HUES6 (cell line): ENCODE results near the gene EMID1.

ENCODE experiments used
- H3K27ac ChIP-seq: 2 replicates; pipeline ENCODE4 v1.7.0; 2013; ENCODE audit warnings: low read depth, mild to moderate bottlenecking, low read length, inconsistent platforms
- H3K27me3 ChIP-seq: 2 replicates; pipeline ENCODE4 v1.6.1; 2013; ENCODE audit warnings: low read length; ENCODE audit not compliant: control insufficient read depth, insufficient read depth
- H3K36me3 ChIP-seq: 2 replicates; pipeline ENCODE4 v1.6.1; 2013; ENCODE audit warnings: low read length; ENCODE audit not compliant: control insufficient read depth, insufficient read depth
- H3K4me1 ChIP-seq: 2 replicates; pipeline ENCODE4 v1.6.1; 2013; ENCODE audit warnings: low read length; ENCODE audit not compliant: control insufficient read depth, insufficient read depth
- H3K4me3 ChIP-seq: 2 replicates; pipeline ENCODE4 v1.5.1; 2013; ENCODE audit warnings: low read depth, low read length
- H3K9ac ChIP-seq: one replicate; pipeline ENCODE4 v1.6.1; 2013; ENCODE audit warnings: mild to moderate bottlenecking, low read length
- H3K9me3 ChIP-seq: 2 replicates; pipeline ENCODE4 v1.6.1; 2013; ENCODE audit warnings: low read depth, low read length; ENCODE audit not compliant: control insufficient read depth, insufficient read depth

EMID1 gene

DNA sequence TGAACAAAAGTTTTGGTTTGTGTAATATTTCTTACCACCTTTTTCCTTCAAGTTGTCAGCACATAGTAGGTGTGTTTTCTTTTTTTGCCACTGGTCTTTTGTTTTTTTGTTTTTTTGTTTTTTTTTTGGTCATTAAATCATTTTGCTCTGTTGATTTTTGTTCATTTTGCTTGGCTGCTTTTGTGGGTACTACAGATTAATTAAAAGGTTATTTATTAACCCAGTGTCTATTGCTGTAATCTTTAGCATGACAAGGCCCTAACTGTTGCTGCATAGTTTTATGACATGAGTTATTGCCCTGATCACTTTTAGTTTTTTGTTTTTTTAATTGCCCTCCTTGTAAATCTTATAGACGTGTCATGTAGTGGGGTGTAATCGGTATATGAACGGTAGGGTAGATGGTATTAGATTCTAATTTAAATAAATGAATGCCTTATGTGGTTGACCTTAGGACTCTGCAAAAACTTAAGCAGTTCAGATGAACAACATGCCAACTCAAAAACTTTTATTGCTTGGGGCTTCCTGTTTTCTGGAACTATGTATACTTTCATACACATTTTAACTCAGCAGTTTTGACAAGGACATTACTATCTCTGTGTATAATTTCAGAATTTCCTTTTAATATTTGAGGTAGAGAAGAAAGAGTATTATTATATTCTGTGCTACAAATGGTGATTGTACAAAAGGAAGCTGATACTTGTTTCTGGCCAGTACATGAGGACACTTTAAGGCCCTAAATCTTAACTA lies 70.3 kb downstream of the EMID1 start:
- peaks cover 97% of the 10 kb centered on the region for H3K36me3 ChIP-seq
- no peak overlapping the region for H3K27ac ChIP-seq
- H3K27me3 ChIP-seq = no peaks in the 10 kb centered on the region
- peaks cover under 1% of the 10 kb centered on the region for H3K4me1 ChIP-seq
- no peak overlapping the region for H3K9ac ChIP-seq
- H3K9me3 ChIP-seq = no peaks in the 10 kb centered on the region
- no peak overlapping the region for H3K4me3 ChIP-seq

DNA sequence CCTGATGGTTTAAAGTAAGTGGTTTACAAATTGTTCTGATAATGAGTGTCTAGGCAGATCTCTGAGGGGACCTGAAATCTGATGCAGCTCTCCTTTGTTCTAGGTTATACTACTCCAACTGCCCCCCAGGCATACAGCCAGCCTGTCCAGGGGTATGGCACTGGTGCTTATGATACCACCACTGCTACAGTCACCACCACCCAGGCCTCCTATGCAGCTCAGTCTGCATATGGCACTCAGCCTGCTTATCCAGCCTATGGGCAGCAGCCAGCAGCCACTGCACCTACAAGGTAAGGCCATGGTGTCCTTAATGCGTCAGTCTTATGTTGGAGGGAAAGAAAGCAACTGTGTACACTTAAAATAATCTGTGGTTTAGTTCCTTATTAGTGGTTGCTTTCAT lies 72.2 kb downstream of the EMID1 start:
- no peaks in the 10 kb centered on the region for H3K9me3 ChIP-seq
- H3K27ac ChIP-seq = no peak overlapping the region
- no peaks in the 10 kb centered on the region for H3K4me1 ChIP-seq
- peaks cover 95% of the 10 kb centered on the region for H3K36me3 ChIP-seq
- H3K27me3 ChIP-seq = no peaks in the 10 kb centered on the region
- no peak overlapping the region for H3K4me3 ChIP-seq
- no peak overlapping the region for H3K9ac ChIP-seq

DNA sequence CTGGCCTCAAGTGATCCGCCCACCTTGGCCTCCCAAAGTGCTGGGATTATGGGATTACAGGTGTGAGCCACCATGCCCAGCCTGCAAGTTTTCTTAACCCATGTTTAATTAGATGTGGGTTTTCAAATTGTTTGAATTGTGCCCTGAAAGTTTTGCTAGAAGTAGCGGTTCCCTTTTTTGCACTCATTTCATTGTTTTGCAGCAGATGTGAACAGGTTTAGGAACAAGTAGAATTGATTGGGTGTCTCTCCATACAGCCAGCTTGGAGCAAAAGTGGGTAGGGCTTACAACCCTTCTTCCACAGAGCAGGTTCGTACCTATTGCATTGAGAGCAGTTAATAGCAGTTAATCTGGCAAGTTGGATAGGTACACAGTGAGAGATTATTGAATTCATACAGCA lies 78.5 kb downstream of the EMID1 start:
- Histone ChIP-seq H3K27me3 (no peaks in the 10 kb centered on the region), H3K9me3 (no peaks in the 10 kb centered on the region), H3K27ac (no peak overlapping the region), H3K4me1 (no peaks in the 10 kb centered on the region), H3K9ac (no peak overlapping the region), H3K4me3 (no peak overlapping the region), H3K36me3 (peaks cover 94% of the 10 kb centered on the region)

DNA sequence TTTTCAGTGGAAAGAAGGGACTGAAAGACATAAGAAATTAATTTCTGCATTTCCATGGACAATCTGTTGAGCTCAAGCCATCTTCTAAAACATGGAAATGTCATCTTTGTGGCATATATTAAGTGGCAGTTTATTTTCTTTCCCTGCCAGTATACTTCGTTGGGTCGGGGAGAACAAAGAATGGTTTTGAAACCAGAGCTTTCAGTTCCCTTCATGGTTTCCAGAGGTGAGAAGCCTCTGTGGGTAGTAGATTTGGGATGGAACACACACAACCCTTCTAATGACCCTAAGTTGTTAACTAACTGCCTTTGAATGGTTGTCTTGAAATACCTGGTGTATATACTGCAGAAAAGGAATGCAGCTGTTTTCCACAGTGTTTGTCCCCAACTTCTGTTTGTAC lies 83.1 kb downstream of the EMID1 start:
- no peak overlapping the region for H3K4me3 ChIP-seq
- H3K27me3 ChIP-seq = no peaks in the 10 kb centered on the region
- H3K9ac ChIP-seq = no peak overlapping the region
- peaks cover 99% of the 10 kb centered on the region for H3K36me3 ChIP-seq
- no peak overlapping the region for H3K27ac ChIP-seq
- no peaks in the 10 kb centered on the region for H3K9me3 ChIP-seq
- no peaks in the 10 kb centered on the region for H3K4me1 ChIP-seq

DNA sequence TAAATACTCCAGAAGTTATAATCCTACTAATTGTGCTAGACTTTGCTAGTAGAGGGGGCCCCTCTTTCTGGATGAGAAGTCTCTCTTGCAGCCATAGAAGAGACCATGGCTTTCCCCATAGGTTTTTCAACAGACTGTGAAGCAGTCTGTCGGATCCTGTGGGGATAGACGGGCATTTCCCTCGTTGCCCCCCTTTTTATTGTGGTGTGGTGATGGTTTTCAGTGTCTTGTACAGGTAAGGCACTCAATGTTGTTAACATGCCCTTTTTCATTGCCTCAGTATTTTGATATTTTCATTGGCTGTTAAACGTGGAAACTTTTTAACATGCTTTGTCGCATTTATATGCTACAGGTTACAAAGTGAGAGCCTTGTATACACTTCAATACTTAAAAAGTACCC lies 84.4 kb downstream of the EMID1 start:
- H3K9me3 ChIP-seq = no peaks in the 10 kb centered on the region
- H3K9ac ChIP-seq = no peak overlapping the region
- no peak overlapping the region for H3K27ac ChIP-seq
- H3K36me3 ChIP-seq = peaks cover 99% of the 10 kb centered on the region
- no peaks in the 10 kb centered on the region for H3K4me1 ChIP-seq
- H3K4me3 ChIP-seq = no peak overlapping the region
- H3K27me3 ChIP-seq = no peaks in the 10 kb centered on the region

DNA sequence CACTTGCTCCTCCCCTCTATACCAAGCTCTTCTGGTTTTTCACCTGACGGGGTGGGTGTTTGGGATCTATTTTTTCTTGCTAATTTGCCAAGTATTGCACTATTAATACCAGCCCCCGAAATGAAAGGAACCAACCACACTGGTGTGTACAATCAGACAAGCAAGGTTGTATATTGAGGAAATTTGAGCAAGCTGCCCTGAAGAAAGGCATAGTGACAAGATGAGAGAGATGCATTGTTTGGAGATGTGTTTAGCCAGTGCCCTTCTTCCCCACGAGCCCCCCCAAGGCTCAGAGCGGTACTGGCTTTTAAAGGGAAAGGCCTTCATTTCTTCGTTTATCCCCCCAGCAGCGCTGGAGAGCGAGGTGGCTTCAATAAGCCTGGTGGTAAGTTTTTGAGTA lies 85.5 kb downstream of the EMID1 start:
- Histone ChIP-seq H3K9me3 (no peaks in the 10 kb centered on the region), H3K27me3 (no peaks in the 10 kb centered on the region), H3K4me1 (no peaks in the 10 kb centered on the region), H3K27ac (no peak overlapping the region), H3K36me3 (peaks cover 100% of the 10 kb centered on the region), H3K4me3 (no peak overlapping the region), H3K9ac (no peak overlapping the region)

DNA sequence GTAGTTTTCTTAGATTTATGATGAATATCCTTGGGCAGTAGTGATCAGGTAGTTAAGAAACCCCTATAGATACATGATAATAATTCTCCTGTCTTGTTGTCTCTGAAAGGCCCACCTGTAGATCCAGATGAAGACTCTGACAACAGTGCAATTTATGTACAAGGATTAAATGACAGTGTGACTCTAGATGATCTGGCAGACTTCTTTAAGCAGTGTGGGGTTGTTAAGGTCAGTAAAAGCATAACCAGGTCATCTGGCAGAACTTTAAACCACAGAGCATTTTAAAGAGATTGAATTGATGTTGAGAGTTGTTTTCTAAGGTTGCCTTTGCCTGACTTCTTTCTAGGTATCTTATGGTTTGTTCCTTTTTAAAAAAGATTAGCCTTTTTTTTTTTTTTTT lies 86.7 kb downstream of the EMID1 start:
- Histone ChIP-seq H3K36me3 (peaks cover 100% of the 10 kb centered on the region), H3K27ac (no peak overlapping the region), H3K9ac (no peak overlapping the region), H3K9me3 (no peaks in the 10 kb centered on the region), H3K27me3 (no peaks in the 10 kb centered on the region), H3K4me1 (no peaks in the 10 kb centered on the region), H3K4me3 (no peak overlapping the region)

DNA sequence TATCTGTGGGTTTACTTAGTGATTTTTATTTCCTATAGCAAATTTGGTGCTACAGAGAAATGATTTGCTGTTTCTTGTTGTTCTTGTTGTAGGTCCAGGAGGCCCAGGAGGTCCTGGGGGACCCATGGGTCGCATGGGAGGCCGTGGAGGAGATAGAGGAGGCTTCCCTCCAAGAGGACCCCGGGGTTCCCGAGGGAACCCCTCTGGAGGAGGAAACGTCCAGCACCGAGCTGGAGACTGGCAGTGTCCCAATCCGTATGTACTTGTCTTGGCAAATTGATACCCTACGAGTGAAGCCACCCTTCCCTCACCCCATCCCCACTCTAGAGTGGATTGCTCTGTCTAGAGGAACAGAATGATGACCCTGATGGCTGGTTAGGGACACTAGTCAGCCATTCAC lies 92.9 kb downstream of the EMID1 start:
- H3K9me3 ChIP-seq = no peaks in the 10 kb centered on the region
- no peak overlapping the region for H3K4me3 ChIP-seq
- H3K27me3 ChIP-seq = no peaks in the 10 kb centered on the region
- H3K9ac ChIP-seq = no peak overlapping the region
- no peaks in the 10 kb centered on the region for H3K4me1 ChIP-seq
- H3K36me3 ChIP-seq = peaks cover 75% of the 10 kb centered on the region
- H3K27ac ChIP-seq = no peak overlapping the region

DNA sequence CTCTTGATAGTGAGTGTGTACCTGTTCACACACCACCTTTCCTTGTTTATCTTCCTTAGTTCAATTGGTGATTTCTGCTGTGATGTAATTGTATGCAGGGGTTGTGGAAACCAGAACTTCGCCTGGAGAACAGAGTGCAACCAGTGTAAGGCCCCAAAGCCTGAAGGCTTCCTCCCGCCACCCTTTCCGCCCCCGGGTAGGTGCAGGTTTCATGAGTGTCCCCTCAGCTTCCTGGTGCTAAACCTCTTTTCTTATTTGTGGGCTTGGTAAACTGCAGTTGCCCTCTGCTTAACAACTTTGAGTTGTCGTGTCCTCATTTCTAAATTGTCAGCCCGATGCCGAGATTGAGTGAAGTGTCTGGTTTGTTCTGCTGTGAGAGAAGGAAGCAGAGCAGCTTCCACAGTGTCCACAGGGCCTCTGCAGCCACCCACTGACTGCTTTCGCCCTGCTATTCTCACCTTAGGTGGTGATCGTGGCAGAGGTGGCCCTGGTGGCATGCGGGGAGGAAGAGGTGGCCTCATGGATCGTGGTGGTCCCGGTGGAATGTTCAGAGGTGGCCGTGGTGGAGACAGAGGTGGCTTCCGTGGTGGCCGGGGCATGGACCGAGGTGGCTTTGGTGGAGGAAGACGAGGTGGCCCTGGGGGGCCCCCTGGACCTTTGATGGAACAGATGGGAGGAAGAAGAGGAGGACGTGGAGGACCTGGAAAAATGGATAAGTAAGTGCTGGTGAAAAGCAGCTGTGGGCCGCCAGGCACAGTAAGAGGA lies 93.6 kb downstream of the EMID1 start:
- Histone ChIP-seq H3K27ac (no peak overlapping the region), H3K4me1 (no peaks in the 10 kb centered on the region), H3K36me3 (peaks cover 68% of the 10 kb centered on the region), H3K9ac (no peak overlapping the region), H3K27me3 (no peaks in the 10 kb centered on the region), H3K9me3 (no peaks in the 10 kb centered on the region), H3K4me3 (no peak overlapping the region)

DNA sequence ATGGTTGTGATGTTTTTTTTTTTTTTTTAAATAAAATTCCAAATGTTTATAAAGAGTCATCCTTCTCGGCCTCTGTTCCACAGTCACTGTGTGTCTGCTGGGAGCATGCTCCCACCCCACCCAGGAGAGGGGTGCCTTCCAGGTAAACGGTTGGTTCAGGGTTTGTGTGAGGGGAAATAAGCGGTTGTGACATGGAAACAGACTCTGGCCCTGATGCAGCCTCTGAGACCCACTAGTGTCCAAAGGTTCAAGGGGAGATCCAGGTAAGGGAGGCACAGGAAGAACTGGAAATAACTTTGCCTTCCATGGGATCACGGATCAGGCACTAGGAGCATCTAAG lies 94.7 kb downstream of the EMID1 start:
- no peak overlapping the region for H3K27ac ChIP-seq
- peaks cover 57% of the 10 kb centered on the region for H3K36me3 ChIP-seq
- H3K9me3 ChIP-seq = no peaks in the 10 kb centered on the region
- no peak overlapping the region for H3K4me3 ChIP-seq
- H3K27me3 ChIP-seq = no peaks in the 10 kb centered on the region
- H3K9ac ChIP-seq = no peak overlapping the region
- H3K4me1 ChIP-seq = no peaks in the 10 kb centered on the region

DNA sequence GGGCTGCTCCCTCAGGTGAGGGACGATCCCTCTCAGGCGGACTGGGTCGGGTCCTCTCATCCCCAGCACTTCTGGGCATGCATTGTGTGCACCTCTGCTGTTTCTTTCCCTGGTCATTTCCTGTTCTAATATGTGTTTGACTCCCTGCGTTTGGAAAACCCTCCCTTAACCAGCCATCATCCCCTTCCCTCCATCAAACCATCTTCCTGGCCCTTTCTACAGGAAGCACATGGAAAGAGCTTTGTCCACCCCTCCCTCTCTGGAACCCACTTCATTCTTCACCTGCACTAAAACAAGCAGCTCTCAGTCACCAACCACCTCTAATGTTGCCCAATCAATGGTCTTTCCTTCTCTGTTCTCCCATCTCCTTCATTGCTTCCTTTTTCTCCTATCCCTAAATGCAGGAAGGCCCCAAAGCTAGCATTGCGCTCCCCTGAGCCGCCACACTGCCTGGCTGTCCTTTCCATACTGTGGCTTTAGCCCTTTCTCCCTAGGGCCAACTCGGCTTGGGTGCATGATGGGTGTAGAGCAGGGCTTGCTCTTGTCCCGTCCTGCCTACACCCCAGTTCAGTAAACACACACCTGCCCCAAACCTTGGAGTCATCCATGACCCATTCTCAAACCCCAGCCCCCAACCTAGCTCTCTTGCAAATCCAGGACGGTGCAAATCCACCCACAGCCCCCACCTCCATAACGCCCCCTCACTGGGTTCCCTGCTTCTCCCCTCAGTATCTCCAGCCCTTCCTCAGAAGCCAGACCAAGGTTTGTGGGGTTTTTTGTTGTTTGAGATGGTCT lies 95.3 kb downstream of the EMID1 start:
- no peaks in the 10 kb centered on the region for H3K27me3 ChIP-seq
- H3K9me3 ChIP-seq = no peaks in the 10 kb centered on the region
- H3K9ac ChIP-seq = no peak overlapping the region
- H3K4me3 ChIP-seq = no peak overlapping the region
- peaks cover 52% of the 10 kb centered on the region for H3K36me3 ChIP-seq
- H3K4me1 ChIP-seq = peaks cover 2% of the 10 kb centered on the region; the same call in 1 of the 2 replicates
- no peak overlapping the region for H3K27ac ChIP-seq
